Mesendoderm (in vitro differentiated cells): ENCODE measurements around the gene LRRC36.
"Not testable (repeated sequence)": the region's sequence is repeated elsewhere in the genome, so short reads cannot be mapped to it uniquely, and the experiment has no call there.

Source experiments
- DNase-seq: peaks from one replicate; pipeline ENCODE4 v3.0.0; 2013
- H2AK5ac ChIP-seq: 2 replicates; pipeline ENCODE4 v1.6.1; 2013; ENCODE audit warnings: low read length, inconsistent platforms
- H2BK120ac ChIP-seq: 2 replicates; pipeline ENCODE4 v1.6.1; 2013; ENCODE audit warnings: low read depth, mild to moderate bottlenecking, low read length, moderate library complexity, mixed read lengths
- H2BK15ac ChIP-seq: replicated peaks from 2 replicates; pipeline ENCODE4 v1.6.1; 2013; ENCODE audit warnings: low read depth, mild to moderate bottlenecking, moderate library complexity
- H2BK5ac ChIP-seq: 2 replicates; pipeline ENCODE4 v1.6.1; 2013; ENCODE audit warnings: low read length, inconsistent platforms
- H3K18ac ChIP-seq: 2 replicates; pipeline ENCODE4 v1.6.1; 2013; ENCODE audit warnings: mild to moderate bottlenecking, low read length, mixed read lengths
- H3K23ac ChIP-seq: one replicate; pipeline ENCODE4 v1.6.1; 2013; ENCODE audit warnings: low read length
- H3K27ac ChIP-seq: 2 replicates; pipeline ENCODE4 v1.5.1; 2013; ENCODE audit warnings: low read depth, mild to moderate bottlenecking, inconsistent platforms, low read length, moderate library complexity
- H3K27me3 ChIP-seq: 2 replicates; pipeline ENCODE4 v1.6.1; 2013; ENCODE audit warnings: low read length, control low read depth, mild to moderate bottlenecking, inconsistent platforms; ENCODE audit not compliant: insufficient read depth, poor library complexity
- H3K36me3 ChIP-seq: 2 replicates; pipeline ENCODE4 v1.6.1; 2013; ENCODE audit warnings: low read length, inconsistent platforms; ENCODE audit not compliant: control insufficient read depth, insufficient read depth
- H3K4ac ChIP-seq: one replicate; pipeline ENCODE4 v1.6.1; 2013; ENCODE audit warnings: low read depth, mild to moderate bottlenecking, low read length, moderate library complexity
- H3K4me1 ChIP-seq: 2 replicates; pipeline ENCODE4 v1.6.1; 2013; ENCODE audit warnings: low read depth, low read length, inconsistent platforms; ENCODE audit not compliant: control insufficient read depth
- H3K4me2 ChIP-seq: 2 replicates; pipeline ENCODE4 v1.6.1; 2013; ENCODE audit warnings: low read length
- H3K4me3 ChIP-seq: 2 replicates; pipeline ENCODE4 v1.5.1; 2013; ENCODE audit warnings: mild to moderate bottlenecking, low read length
- H3K56ac ChIP-seq: one replicate; pipeline ENCODE4 v1.6.1; 2013; ENCODE audit warnings: low read length
- H3K79me1 ChIP-seq: 2 replicates; pipeline ENCODE4 v1.6.1; 2013; ENCODE audit warnings: low read length, inconsistent platforms
- H3K79me2 ChIP-seq: 2 replicates; pipeline ENCODE4 v1.6.1; 2013; ENCODE audit warnings: mild to moderate bottlenecking, low read length; ENCODE audit not compliant: control insufficient read depth, insufficient read depth
- H3K9ac ChIP-seq: 2 replicates; pipeline ENCODE4 v1.6.1; 2013; ENCODE audit warnings: low read length, inconsistent platforms
- H4K5ac ChIP-seq: one replicate; pipeline ENCODE4 v1.6.1; 2013; ENCODE audit warnings: low read length
- H4K8ac ChIP-seq: one replicate; pipeline ENCODE4 v1.6.1; 2013; ENCODE audit warnings: low read depth, mild to moderate bottlenecking, control low read depth, low read length, moderate library complexity
- WGBS: extraction: QIAGEN DNeasy Blood & Tissue Kit; methylation state at CpG from one replicate; pipeline ENCODE4 v1.1.7; 2013; ENCODE audit warnings: low lambda C conversion rate, missing lambda C conversion rate; ENCODE audit not compliant: insufficient coverage; ENCODE audit errors: extremely low coverage; 5-methylcytosine and 5-hydroxymethylcytosine counted together

Gene LRRC36

GRCh38 chr16:67359540-67360269 is 33.1 kb downstream of the LRRC36 start:
- not testable (repeated sequence) for DNase-seq, H2BK5ac ChIP-seq, H3K27ac ChIP-seq, H3K36me3 ChIP-seq, H3K79me2 ChIP-seq, H2BK15ac ChIP-seq, H4K8ac ChIP-seq, H3K56ac ChIP-seq, H2AK5ac ChIP-seq, H3K18ac ChIP-seq, H2BK120ac ChIP-seq, H3K79me1 ChIP-seq, H3K4me2 ChIP-seq, H3K4me1 ChIP-seq, H3K4ac ChIP-seq, H3K4me3 ChIP-seq, H3K23ac ChIP-seq, H4K5ac ChIP-seq, H3K27me3 ChIP-seq, H3K9ac ChIP-seq
- no CpG with 5 or more reads among the region's 8 CpGs for WGBS

- no peak for DNase-seq
- no peak overlapping the region for H3K9ac ChIP-seq
- H3K4me2 ChIP-seq: no peak overlapping the region
- H3K56ac ChIP-seq: no peak overlapping the region
- H2BK15ac ChIP-seq: no peak overlapping the region
- no peaks in the 10 kb centered on the region for H3K36me3 ChIP-seq
- H3K4me3 ChIP-seq: no peak overlapping the region
- peaks cover 2% of the 10 kb centered on the region for H3K4me1 ChIP-seq
- H2BK120ac ChIP-seq: no peak overlapping the region
- peaks cover 2% of the 10 kb centered on the region for H3K27me3 ChIP-seq
- H4K8ac ChIP-seq: no peak overlapping the region
- H3K27ac ChIP-seq: no peak overlapping the region
- H3K4ac ChIP-seq: no peak overlapping the region
- no peak overlapping the region for H3K23ac ChIP-seq
- H2BK5ac ChIP-seq: no peak overlapping the region
- no peak overlapping the region for H3K18ac ChIP-seq
- no peaks in the 10 kb centered on the region for H3K79me1 ChIP-seq
- H3K79me2 ChIP-seq: no peaks in the 10 kb centered on the region
- no CpG with 5 or more reads among the region's 3 CpGs for WGBS
- H2AK5ac ChIP-seq: no peak overlapping the region
- no peak overlapping the region for H4K5ac ChIP-seq
Observed at GRCh38 chr16:67361038-67361437, 34.4 kb downstream of the LRRC36 start.

GRCh38 chr16:67364600-67365235 is 38.1 kb downstream of the LRRC36 start:
- Histone ChIP-seq H3K18ac (no peak overlapping the region), H3K27me3 (peaks cover 2% of the 10 kb centered on the region), H4K5ac (no peak overlapping the region), H2BK5ac (no peak overlapping the region), H2BK15ac (no peak overlapping the region), H3K27ac (peak overlapping the region; percentile 51), H3K9ac (no peak overlapping the region), H3K23ac (no peak overlapping the region), H2BK120ac (no peak overlapping the region), H3K4ac (no peak overlapping the region), H3K79me1 (no peaks in the 10 kb centered on the region), H2AK5ac (no peak overlapping the region), H3K36me3 (no peaks in the 10 kb centered on the region), H4K8ac (no peak overlapping the region), H3K4me3 (no peak overlapping the region), H3K4me2 (no peak overlapping the region), H3K56ac (no peak overlapping the region), H3K79me2 (no peaks in the 10 kb centered on the region), H3K4me1 (no peaks in the 10 kb centered on the region)
- no peak for DNase-seq

- Histone ChIP-seq H3K79me2 (no peaks in the 10 kb centered on the region), H2BK5ac (no peak overlapping the region), H3K9ac (no peak overlapping the region), H2AK5ac (no peak overlapping the region), H4K5ac (no peak overlapping the region), H3K27ac (no peak overlapping the region), H3K4me3 (no peak overlapping the region), H2BK120ac (no peak overlapping the region), H4K8ac (no peak overlapping the region), H3K56ac (no peak overlapping the region), H3K36me3 (no peaks in the 10 kb centered on the region), H2BK15ac (no peak overlapping the region), H3K4me1 (no peaks in the 10 kb centered on the region), H3K4me2 (no peak overlapping the region), H3K27me3 (no peaks in the 10 kb centered on the region), H3K23ac (no peak overlapping the region), H3K4ac (no peak overlapping the region), H3K79me1 (no peaks in the 10 kb centered on the region), H3K18ac (no peak overlapping the region)
- WGBS: no CpG with 5 or more reads among the region's 4 CpGs
- DNase-seq: no peak
Observed at GRCh38 chr16:67370661-67371060, 44.0 kb downstream of the LRRC36 start.

- no peak overlapping the region for H2AK5ac ChIP-seq
- H4K5ac ChIP-seq: no peak overlapping the region
- H3K4me3 ChIP-seq: no peak overlapping the region
- H2BK5ac ChIP-seq: no peak overlapping the region
- no peak overlapping the region for H2BK15ac ChIP-seq
- no peak overlapping the region for H3K4me2 ChIP-seq
- H3K36me3 ChIP-seq: no peaks in the 10 kb centered on the region
- H3K18ac ChIP-seq: no peak overlapping the region
- no peak overlapping the region for H3K4ac ChIP-seq
- no peak for DNase-seq
- H3K56ac ChIP-seq: no peak overlapping the region
- no peaks in the 10 kb centered on the region for H3K79me1 ChIP-seq
- no peak overlapping the region for H3K9ac ChIP-seq
- no peaks in the 10 kb centered on the region for H3K79me2 ChIP-seq
- H3K27ac ChIP-seq: no peak overlapping the region
- no peaks in the 10 kb centered on the region for H3K4me1 ChIP-seq
- H4K8ac ChIP-seq: no peak overlapping the region
- H2BK120ac ChIP-seq: no peak overlapping the region
- no peaks in the 10 kb centered on the region for H3K27me3 ChIP-seq
- no peak overlapping the region for H3K23ac ChIP-seq
Observed at GRCh38 chr16:67372664-67373063, 46.0 kb downstream of the LRRC36 start.

- H3K27ac ChIP-seq, H3K9ac ChIP-seq, H3K27me3 ChIP-seq, H2BK5ac ChIP-seq, H3K4me2 ChIP-seq, H3K56ac ChIP-seq, H2AK5ac ChIP-seq, H2BK15ac ChIP-seq, H2BK120ac ChIP-seq, H3K79me2 ChIP-seq, DNase-seq, H4K5ac ChIP-seq, H3K4ac ChIP-seq, H3K79me1 ChIP-seq, H3K4me1 ChIP-seq, H3K4me3 ChIP-seq, H4K8ac ChIP-seq, H3K36me3 ChIP-seq, H3K18ac ChIP-seq, H3K23ac ChIP-seq: not testable (repeated sequence)
- 100% methylated on average over 1 of the region's 11 CpGs for WGBS
Observed at GRCh38 chr16:67376012-67376411, 49.4 kb downstream of the LRRC36 start.
